CD4-positive, alpha-beta T cell treated with Interleukin-4 for 4 hours (primary cell): ENCODE data around the gene MSH2.
"Not testable (repeated sequence)": the region's sequence is repeated elsewhere in the genome, so short reads cannot be mapped to it uniquely, and the experiment has no call there.

Source experiments
- DNase-seq: peaks from one replicate; pipeline ENCODE4 v3.0.0-alpha.2; 2020

The MSH2 gene

DNA sequence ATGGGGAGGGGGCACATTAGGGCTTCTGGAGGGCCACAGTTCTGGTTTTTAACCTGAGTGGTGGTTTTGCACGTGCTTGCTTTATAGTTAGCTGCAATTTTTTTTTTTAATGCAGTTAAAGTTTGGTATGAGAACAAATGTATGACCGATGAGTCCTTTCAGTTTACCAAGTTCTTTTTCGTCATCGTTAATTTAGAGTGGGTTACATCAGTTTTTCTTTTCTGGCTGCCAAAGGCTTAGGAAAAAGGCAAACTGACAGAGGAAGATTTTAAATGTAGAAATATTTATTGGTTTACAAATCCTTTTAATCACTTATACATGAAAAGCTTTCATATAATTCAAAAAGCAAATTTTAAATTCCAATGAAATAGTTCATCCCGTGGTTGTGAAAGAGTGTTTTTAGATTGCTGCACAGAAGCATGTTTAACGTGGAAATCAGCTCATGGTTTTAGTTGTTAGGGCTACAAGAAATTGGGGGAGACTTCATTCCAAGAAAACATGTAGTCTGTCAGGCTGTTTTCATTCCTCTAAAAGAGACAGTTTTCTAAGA is 82.9 kb downstream of the MSH2 start:
- no peak for DNase-seq

DNA sequence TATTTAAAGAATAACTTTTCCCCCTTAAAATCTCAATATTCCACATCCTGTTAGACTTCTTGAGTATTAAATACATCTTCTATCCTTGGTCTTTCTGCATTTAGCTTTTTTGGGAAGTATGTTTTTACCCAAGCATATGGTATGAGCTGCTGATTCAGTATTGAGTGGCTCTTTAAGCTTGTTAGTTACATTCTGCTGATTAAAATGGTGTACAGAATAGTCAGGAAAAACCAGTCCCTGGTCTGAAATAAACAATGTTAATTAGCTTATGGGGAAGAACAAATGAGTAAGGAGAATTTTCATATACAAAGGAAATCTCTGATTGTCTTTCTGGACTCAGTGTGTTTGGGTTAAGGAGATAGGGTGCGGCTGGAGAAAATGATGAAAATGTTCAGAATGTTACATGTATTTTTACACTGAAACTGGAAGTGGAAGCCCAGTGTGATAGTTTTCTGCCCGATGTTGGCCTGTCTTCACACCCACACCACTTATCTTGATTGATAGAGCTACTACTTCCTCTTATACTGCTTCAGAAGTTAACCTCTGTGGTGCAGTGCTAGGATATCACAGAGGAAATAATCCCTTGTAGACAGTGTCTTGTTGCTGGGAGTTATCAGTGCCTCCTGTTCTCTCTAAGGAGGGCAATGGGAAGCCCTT is 84.0 kb downstream of the MSH2 start:
- DNase-seq: peak; percentile 5

DNA sequence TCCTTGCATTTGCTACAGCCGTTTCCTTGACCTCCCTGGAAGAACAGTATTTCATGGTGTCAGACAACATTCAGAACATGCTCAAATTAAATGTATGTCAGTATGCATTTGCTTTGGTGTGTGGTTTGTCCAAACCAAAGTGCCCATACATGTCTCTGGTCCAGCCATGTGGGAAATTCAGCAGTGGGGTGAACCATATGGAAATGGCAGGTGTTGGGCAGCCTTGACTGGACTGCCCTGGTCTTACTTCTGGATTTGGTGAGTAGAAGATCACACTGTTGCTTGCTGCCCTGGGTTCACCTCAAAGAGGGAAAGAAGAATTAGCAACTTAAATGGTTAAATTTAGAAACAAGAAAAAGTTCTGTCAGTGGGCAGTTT is 84.5 kb downstream of the MSH2 start:
- DNase-seq: no peak

DNA sequence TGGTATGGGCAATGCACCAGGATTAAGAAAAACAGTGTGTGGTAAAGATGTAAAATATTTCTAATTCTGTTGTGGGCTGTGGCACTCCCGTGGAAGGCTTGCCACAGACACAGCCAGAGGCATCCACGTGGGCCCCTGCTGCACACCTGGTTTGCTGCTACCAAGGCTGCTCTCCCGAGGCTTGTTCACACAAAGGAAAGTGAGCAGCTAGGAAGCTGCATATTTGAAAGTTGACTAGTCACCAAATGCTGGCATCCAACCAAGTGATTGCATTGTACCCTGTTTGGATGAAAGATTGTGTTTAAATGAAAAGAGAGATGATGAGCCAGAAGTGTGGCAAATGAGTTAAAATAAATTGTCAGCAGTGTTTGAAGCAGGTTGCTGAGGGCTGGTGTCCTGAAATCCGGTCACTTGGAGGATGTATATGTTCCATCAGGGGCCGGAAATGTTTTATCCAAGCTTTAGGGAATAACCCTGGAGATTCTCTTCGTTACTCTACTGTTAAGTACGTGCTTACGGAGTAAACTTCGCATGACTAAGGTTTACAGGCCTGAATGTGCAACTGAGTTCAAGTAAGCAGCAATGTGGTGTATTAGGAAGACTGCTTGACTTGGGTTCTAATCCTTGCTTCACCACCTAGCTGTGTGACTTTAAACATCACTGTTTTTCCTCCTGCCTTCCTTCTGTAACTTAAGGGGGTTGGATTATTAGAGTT is 86.1 kb downstream of the MSH2 start:
- DNase-seq: no peak

DNA sequence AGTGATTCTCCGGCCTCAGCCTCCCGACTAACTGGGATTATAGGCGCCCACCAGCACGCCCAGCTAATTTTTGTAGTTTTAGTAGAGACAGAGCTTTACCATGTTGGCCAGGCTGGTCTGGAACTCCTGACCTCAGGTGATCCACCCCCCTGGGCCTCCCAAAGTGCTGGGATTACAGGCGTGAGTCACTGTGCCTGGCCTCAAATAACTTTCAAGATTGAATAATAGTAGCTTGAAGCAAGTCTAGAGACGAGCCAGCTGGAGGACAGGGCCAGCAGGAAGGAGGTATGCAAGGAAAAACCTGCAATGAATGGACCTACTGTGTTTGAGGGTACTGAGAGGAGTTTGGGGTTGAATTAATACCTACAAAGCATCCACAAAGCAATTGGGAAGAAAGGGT is 87.5 kb downstream of the MSH2 start:
- DNase-seq: no peak

DNA sequence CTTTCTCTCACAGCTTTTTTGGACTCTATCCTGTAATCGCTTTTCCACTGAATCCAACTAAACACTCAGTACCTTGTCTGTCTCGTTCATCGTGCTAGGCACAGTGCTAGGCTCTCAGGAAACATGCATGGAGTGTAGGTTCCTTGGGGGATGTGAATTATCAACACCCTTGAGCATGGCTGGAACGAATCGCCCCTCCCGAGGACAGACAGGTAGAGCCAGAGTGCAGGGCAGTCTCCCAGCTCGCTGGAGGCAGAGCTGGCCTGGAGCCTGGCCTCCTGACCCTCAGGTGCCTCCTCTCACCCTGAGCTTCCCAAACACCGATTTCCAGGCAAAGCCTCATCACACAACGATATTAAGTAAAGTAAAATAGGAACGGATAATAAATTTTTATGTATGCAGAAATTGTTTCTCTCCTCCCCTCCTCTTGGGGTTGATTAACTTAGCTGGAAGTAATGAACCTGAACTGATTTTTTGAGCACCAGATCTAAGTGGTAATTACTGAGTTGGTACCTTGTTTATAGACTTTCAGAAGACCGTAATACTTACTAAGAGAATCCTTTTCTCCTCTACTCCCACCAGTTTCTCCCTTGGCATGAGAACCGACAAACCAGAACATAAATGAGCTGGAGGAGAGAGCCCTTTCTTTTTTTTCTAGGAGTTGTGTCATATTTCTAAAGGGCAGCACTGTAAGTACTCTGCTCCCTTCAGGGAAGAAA is 90.5 kb downstream of the MSH2 start:
- no peak for DNase-seq

DNA sequence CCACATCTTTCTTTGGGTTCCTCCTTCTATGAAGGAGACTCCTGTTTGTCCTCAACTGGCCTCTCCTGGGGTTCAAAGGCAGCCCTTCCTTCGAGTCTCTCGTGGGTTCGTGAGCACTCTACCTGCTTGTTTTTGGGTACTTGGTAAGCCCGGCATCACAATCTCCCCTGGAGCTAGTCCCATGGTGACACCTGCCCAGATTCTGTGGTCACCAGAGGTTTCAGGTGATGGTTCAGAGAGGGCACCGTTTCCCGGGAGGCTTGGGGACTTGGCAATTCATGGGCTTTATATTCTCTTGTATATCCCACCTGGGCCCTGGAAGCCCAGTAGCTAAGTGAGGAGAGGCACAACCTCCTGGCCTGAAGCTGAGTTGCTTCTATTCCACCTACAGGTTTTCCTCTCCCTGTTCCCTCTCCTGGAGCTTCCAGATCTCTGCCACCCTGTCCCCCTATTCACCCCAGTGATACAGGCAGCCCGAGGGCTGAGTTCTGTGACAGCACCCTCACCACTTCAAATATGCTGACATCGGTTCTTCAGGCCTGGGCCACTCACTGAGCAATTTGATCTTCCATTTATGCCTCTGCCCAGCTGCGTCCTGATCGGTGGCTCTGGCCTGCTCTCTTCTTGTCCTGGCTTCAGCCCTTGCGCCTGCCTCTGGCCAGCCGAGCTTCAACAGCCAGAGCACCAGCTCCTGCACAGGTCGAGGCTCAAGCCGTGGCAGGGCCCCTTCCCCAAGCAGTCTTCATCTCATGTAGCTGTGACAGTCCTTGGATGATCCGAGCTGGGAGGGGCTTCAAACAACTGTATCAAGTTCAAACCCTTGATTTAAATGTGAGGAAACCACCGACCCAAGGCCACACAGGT is 91.5 kb downstream of the MSH2 start:
- DNase-seq: no peak

DNA sequence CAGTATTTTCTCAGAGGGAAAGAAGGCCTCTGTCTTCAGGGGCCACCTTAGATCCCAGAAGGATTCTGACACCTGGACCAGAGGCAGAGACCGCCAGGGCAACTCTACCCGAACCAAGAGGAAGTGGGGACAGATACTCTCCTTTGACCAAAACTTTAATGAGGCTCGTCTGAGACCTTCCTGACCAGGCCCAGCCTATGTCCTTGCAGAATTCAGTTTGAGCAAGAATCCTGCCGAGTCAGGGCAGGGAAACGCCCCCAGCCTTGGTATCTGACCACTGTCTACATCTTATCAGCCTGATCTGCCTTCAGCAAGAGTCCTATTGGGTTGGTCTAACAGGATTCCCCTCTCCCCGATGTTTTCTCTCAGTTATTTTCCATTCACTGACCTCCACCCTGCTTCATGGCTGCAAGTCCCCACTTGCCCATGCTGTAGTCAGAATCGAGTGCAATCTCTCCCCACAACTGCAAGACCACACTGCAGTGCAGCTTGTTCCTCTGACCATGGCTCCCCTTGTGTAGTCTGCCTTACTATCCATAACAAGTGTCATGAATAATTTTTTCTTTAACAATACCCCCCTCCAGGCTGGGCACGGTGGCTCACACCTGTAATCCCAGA is 95.0 kb downstream of the MSH2 start:
- DNase-seq: no peak

- no peak for DNase-seq
Measured at GRCh38 chr2:47499093-47499492, 96.1 kb downstream of the MSH2 start.

- DNase-seq: no peak
Measured at GRCh38 chr2:47499621-47500309, 96.8 kb downstream of the MSH2 start.

- no peak for DNase-seq
Measured at GRCh38 chr2:47501374-47502200, 98.6 kb downstream of the MSH2 start.

DNA sequence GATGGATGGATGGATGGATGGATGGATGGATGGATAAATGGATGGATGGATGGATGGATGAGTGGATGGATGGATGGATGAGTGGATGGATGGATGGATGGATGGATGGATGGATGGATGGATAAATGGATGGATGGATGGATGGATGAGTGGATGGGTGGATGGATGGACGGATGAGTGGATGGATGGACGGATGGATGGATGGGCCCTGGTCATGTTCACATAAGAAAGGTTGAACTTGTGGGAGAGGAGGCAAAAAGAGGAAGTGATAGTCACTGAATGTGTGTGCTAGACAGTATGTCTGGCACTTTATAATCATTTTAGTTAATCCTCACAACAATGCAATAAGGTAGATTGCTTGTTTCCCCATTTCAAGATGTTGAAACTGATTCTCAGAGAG is 99.5 kb downstream of the MSH2 start:
- DNase-seq: not testable (repeated sequence)

DNA sequence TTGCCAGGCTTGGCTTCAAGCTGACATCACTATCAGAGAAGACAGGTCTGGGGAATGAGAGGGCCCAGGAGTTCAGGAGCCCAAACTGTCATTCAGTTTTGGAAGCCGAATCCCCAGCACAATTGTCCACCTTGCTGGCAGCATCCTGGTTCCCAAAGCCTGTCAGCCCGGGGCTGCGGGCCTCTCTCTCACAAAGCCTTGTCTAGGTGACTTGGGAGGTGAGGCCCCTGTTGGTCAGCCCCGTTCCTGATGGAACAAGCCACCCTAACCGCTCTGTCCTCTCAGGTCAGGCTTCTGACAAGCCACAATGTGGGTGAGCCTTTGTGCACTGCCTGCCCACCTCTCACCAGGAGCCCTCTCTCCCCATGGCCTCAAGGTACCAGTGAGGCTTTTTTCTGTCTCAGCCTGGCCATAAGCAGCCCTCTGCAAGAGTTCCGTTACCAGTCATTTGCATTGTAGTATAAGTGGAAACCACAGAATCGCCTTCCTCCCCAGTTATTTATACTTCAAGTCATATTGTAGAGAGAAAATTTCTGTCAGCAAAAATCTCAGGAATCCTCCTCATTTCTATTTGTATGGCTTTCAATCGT is 100.6 kb downstream of the MSH2 start:
- DNase-seq: no peak

- DNase-seq: no peak
Measured at GRCh38 chr2:47504174-47504810, 101.3 kb downstream of the MSH2 start.

- DNase-seq: no peak
Measured at GRCh38 chr2:47506024-47506423, 103.1 kb downstream of the MSH2 start.

DNA sequence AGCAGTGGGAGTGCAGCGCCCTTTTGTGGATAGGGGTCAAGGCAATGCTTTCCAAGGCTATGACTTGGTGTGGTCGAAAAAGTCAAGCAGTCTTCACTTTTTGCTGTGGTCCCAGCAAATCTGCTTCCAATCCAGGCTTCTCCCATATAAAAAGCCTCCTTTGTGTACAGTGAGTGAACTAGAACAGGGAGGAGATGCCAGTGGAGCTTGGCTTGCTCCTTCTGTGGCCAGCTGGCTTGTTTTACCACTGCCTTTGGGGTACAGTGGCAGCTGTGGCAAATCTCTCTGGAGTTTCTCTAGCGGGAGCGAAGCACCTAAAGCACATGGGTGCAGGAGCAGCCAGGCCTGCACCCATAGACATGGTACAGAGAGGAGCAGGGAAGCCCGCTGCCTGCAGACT is 103.5 kb downstream of the MSH2 start:
- no peak for DNase-seq

DNA sequence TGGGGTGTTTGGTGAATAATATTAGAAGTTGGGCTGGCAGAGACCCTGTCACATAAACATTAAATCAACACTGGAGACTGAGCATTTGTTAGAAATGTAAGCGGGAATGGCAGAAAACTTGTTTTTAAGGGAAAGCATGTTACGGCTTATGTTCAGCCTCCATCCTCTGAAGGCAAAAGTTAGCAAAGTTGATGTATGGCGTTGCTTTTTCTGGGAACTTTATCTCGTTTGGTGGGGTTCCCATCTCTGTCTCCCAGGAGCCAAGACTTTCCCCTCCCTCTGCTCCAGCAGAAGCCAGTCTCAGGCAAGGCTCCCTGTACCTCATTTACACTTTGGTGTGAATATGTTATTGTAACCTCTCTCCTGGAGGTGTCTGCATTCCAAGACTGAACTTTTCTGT is 105.1 kb downstream of the MSH2 start:
- no peak for DNase-seq

- no peak for DNase-seq
Measured at GRCh38 chr2:47508641-47509040, 105.7 kb downstream of the MSH2 start.

GRCh38 chr2:47509250-47509649 is 106.3 kb downstream of the MSH2 start:
- DNase-seq: no peak

DNA sequence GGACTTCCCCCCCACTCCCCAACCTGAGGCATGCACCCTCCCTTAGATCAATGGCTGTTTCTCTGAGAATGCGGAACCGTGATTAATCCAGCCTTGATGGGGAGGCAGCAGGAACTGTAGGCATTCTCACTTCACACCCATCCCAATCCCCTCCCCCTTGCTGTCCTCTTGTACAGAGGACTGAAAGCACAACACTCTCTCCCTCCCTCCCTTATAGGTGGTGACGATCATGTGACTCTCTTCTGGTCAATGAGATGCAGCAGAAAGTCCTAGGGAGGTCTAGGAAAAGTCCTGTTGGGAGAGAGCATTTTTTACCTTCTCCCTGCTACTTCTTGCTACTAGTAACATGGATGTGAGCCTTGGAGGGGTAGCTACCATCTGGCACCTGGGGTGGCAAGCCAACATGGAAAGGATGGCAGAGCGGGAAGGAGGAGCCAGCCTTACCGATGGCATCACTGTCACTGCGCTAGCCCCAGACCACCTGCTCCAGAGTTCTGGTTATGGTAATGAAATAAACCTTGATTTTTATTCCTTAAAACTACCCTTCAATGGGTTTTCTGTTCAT is 106.9 kb downstream of the MSH2 start:
- DNase-seq: no peak
